Esophagus squamous epithelium (tissue), 5 donors: ENCODE measurements around the gene SVOPL. TPM values are rescaled to one million over a fixed set of nuclear protein-coding genes. Genes with fewer than 3 reads are reported as not detected.

ENCODE experiments used
- DNase-seq: peaks from one replicate; lab custom pipeline; 2025; lab: John Stamatoyannopoulos, UW
- H3K27ac ChIP-seq, 4 donors: fragments of 200-600 bp; sonication (generic); one replicate each; pipeline ENCODE4 v1.5.1; 2016 to 2019; ENCODE audit warnings: mild to moderate bottlenecking in 1 of 4
- H3K27me3 ChIP-seq, 4 donors: fragments of 200-600 bp; sonication (generic); 1 replicate in 3 of 4; 2 replicates in 1 of 4; pipeline versions ENCODE4 v1.5.1 to v1.6.0; 2017 to 2021; ENCODE audit warnings: antibody characterized with exemption in 1 of 4
- H3K36me3 ChIP-seq, 3 donors: fragments of 200-600 bp; sonication (generic); one replicate each; pipeline ENCODE4 v1.5.1; 2016 to 2019
- H3K4me1 ChIP-seq, 3 donors: fragments of 200-600 bp; sonication (generic); one replicate each; pipeline ENCODE4 v1.5.1; 2017 to 2019
- H3K4me3 ChIP-seq, 4 donors: fragments of 200-600 bp; sonication (generic); 1 replicate in 3 of 4; 2 replicates in 1 of 4; pipeline ENCODE4 v1.5.1; 2016 to 2019; ENCODE audit warnings: mild to moderate bottlenecking in 2 of 4, moderate library complexity in 1 of 4
- H3K9me3 ChIP-seq, 3 donors: fragments of 200-600 bp; sonication (generic); one replicate each; pipeline ENCODE4 v1.5.1; 2016 to 2019
- CTCF ChIP-seq, 6 experiments: fragments of 450-650 bp in 4 of 6; fragments of 200-600 bp in 2 of 6; sonication (generic) in 2 of 6; IDR thresholded peaks; one replicate each; pipeline ENCODE4 v1.5.1; 2016 to 2019; ENCODE audit warnings: antibody characterized with exemption in 6 of 6, mild to moderate bottlenecking in 4 of 6, moderate library complexity in 4 of 6
- POLR2A ChIP-seq, 4 donors: fragments of 450-650 bp; IDR thresholded peaks; one replicate each; pipeline ENCODE4 v1.6.1; 2017; ENCODE audit warnings: antibody characterized with exemption in 4 of 4, mild to moderate bottlenecking in 4 of 4, moderate library complexity in 3 of 4
- WGBS, 2 donors: methylation state at CpG; one replicate each; pipeline ENCODE4 v1.1.5; 2018; 5-methylcytosine and 5-hydroxymethylcytosine counted together
- intact Hi-C: fragments of 100-400 bp; cut with DNase I; formaldehyde crosslinking; loops from one replicate; pipeline ENCODE4 v1.15.0; 2022
- total RNA-seq, 4 donors: library from RNA; depleted of rRNA; stranded (reverse); fragments of >200 nt; gene quantifications; one replicate each; pipeline ENCODE4 v1.1.0, GENCODE V29; 2016
- donor health status: DM: yes; HTN: yes; CAD: no.

The SVOPL gene
- total RNA-seq, 4 donors from 2014 or later, result 0.18 TPM; not detected in 3

- H3K4me1 ChIP-seq, result no peaks in the 10 kb centered on the region
- no peaks in the 10 kb centered on the region for H3K27me3 ChIP-seq
- no peak for DNase-seq
- no peaks in the 10 kb centered on the region for H3K9me3 ChIP-seq
- intact Hi-C loops, result no loop called here
- no peak overlapping the region for H3K27ac ChIP-seq
- TF ChIP-seq CTCF (IDR thresholded peaks at IDR 0.05), result no peak
- TF ChIP-seq POLR2A (IDR thresholded peaks at IDR 0.05), result no peak
- no peaks in the 10 kb centered on the region for H3K36me3 ChIP-seq
- H3K4me3 ChIP-seq, result no peak overlapping the region
- 79 to 84% methylated on average over 5 of the region's 5 CpGs for WGBS, 2 donors
Observed at GRCh38 chr7:138679793-138680192, 21.4 kb downstream of the SVOPL start.

- peaks cover 0 to 8% (median 0%) of the 10 kb centered on the region in 4 donors for H3K27me3 ChIP-seq
- TF ChIP-seq CTCF (IDR thresholded peaks at IDR 0.05) (no peak), POLR2A (IDR thresholded peaks at IDR 0.05) (no peak)
- no peak overlapping the region for H3K27ac ChIP-seq
- H3K36me3 ChIP-seq, result no peaks in the 10 kb centered on the region
- no peak for DNase-seq
- intact Hi-C loops, result no loop called here
- H3K9me3 ChIP-seq, result no peaks in the 10 kb centered on the region
- no peaks in the 10 kb centered on the region for H3K4me1 ChIP-seq
- H3K4me3 ChIP-seq, result no peak overlapping the region
Observed at GRCh38 chr7:138670594-138670993, 30.6 kb downstream of the SVOPL start.

- peaks cover 0 to 3% (median 0%) of the 10 kb centered on the region in 3 donors for H3K4me1 ChIP-seq
- WGBS, 2 donors, result 69 to 75% methylated on average over 2 to 4 of the region's 4 CpGs
- DNase-seq, result no peak
- no peak for TF ChIP-seq CTCF (IDR thresholded peaks at IDR 0.05)
- no peak for TF ChIP-seq POLR2A (IDR thresholded peaks at IDR 0.05)
- peaks cover 0 to 19% (median 0%) of the 10 kb centered on the region in 4 donors for H3K27me3 ChIP-seq
- no peaks in the 10 kb centered on the region for H3K9me3 ChIP-seq
- intact Hi-C loops, result no loop called here
- H3K27ac ChIP-seq, result no peak overlapping the region
- no peak overlapping the region for H3K4me3 ChIP-seq
- no peaks in the 10 kb centered on the region for H3K36me3 ChIP-seq
Observed at GRCh38 chr7:138669364-138669763, 31.8 kb downstream of the SVOPL start.

- 67 to 76% methylated on average over 3 of the region's 3 CpGs for WGBS, 2 donors
- H3K4me3 ChIP-seq, result no peak overlapping the region
- no peak for DNase-seq
- intact Hi-C loops, result no loop called here
- H3K27ac ChIP-seq, result no peak overlapping the region
- H3K36me3 ChIP-seq, result no peaks in the 10 kb centered on the region
- no peak for TF ChIP-seq CTCF (IDR thresholded peaks at IDR 0.05)
- no peak for TF ChIP-seq POLR2A (IDR thresholded peaks at IDR 0.05)
- no peaks in the 10 kb centered on the region for H3K9me3 ChIP-seq
- H3K4me1 ChIP-seq, result peaks cover 0 to 7% (median 3%) of the 10 kb centered on the region in 3 donors
- H3K27me3 ChIP-seq, result peaks cover 0 to 23% (median 0%) of the 10 kb centered on the region in 4 donors
Observed at GRCh38 chr7:138668946-138669345, 32.2 kb downstream of the SVOPL start.

- TF ChIP-seq POLR2A (IDR thresholded peaks at IDR 0.05) (no peak), CTCF (IDR thresholded peaks at IDR 0.05) (no peak)
- Histone ChIP-seq H3K27me3 (peaks cover 0 to 24% (median 0%) of the 10 kb centered on the region in 4 donors), H3K9me3 (no peaks in the 10 kb centered on the region), H3K36me3 (no peaks in the 10 kb centered on the region), H3K27ac (no peak overlapping the region), H3K4me3 (no peak overlapping the region), H3K4me1 (peaks cover 0 to 12% (median 4%) of the 10 kb centered on the region in 3 donors)
- no peak for DNase-seq
- intact Hi-C loops, result no loop called here
- 76 to 94% methylated on average over 2 of the region's 2 CpGs for WGBS, 2 donors
Observed at GRCh38 chr7:138668229-138668596, 32.9 kb downstream of the SVOPL start.
